Activated B cell treated with CpG ODN at 0.5 μM for 24 hours (primary cell): ENCODE data around the gene EFCAB11. TPM values are rescaled to one million over a fixed set of nuclear protein-coding genes. Genes with fewer than 3 reads are reported as not detected.

Experiments
- ATAC-seq: fragments of 200-7000 bp; cut with Tn5 transposase; one replicate; pipeline ENCODE4 v1.10.0; 2021; ENCODE audit warnings: low read depth, mild to moderate bottlenecking, moderate library complexity
- CTCF ChIA-PET: fragments of 350-600 bp; sonication (Branson Sonifier 250); formaldehyde crosslinking; loops from one replicate; lab custom pipeline; 2021; ENCODE audit warnings: antibody characterized with exemption; lab: Charles Lee
- POLR2A ChIA-PET: fragments of 350-600 bp; sonication (Branson Sonifier 250); formaldehyde crosslinking; loops from one replicate; lab custom pipeline; 2021; ENCODE audit warnings: antibody characterized with exemption; lab: Charles Lee
- DNase-seq: peaks from one replicate; pipeline ENCODE4 v3.0.0; 2022
- H3K27ac Mint-ChIP-seq: one replicate; pipeline ENCODE4 v1.8.0; 2020; ENCODE audit warnings: mixed read lengths
- H3K27me3 Mint-ChIP-seq: one replicate; pipeline ENCODE4 v1.8.0; 2021; ENCODE audit warnings: mixed read lengths
- H3K36me3 Mint-ChIP-seq: one replicate; pipeline ENCODE4 v1.8.0; 2021; ENCODE audit warnings: low read depth, mixed read lengths
- H3K4me1 Mint-ChIP-seq: one replicate; pipeline ENCODE4 v1.8.0; 2021; ENCODE audit warnings: mixed read lengths
- H3K4me3 Mint-ChIP-seq: one replicate; pipeline ENCODE4 v1.8.0; 2020; ENCODE audit warnings: mild to moderate bottlenecking, mixed read lengths
- H3K9me3 Mint-ChIP-seq: one replicate; pipeline ENCODE4 v1.8.0; 2020; ENCODE audit warnings: mixed read lengths
- intact Hi-C: fragments of 100-400 bp; cut with micrococcal nuclease; formaldehyde crosslinking; loops from one replicate; pipeline ENCODE4 v1.15.1; 2024
- total RNA-seq: library from RNA; stranded (reverse); gene quantifications from 2 replicates; pipeline ENCODE4 v1.2.3, GENCODE V29; 2022
- TF ChIP-seq, protein P1 (sequence below): fragments of 200-600 bp; IDR thresholded peaks from one replicate; pipeline ENCODE4 v1.8.0; 2022; ENCODE audit warnings: antibody characterized with exemption, mild to moderate bottlenecking

The EFCAB11 gene
- total RNA-seq, 1 donor from 2014 or later = 7.5 TPM

DNA sequence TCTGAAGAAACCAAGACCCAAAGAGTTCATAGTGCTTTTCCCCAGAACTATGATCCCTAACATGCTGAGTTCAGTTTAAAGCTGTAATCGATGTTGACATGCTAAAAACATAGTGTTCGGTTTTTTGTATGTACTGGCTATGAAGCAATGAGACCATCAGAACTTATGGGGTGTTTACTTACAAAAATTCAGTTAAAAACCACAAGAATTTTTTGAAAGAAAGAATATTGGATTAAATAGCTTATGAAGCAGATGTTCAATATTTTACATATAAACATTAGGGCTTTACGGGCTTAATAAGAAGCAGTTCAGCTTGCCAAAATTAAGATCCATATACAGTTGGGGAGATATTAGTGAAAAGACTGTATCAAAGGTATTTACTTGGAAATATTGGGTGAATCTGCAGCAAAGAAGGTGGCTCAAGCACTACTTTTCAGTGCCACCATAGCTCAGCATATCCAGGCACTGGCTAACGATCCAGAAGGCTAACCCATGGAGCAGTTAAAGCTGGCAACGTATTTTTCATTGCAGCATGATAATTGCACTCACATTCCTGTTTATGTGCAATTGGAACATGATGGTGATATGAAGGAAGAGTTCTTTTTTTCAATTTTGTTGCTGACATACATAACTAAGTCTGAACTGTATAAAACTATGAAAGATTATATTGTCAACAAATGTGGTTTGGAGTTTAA is 125.9 kb downstream of the EFCAB11 start:
- no peaks in the 10 kb centered on the region for H3K4me1 Mint-ChIP-seq
- H3K36me3 Mint-ChIP-seq = peaks cover 4% of the 10 kb centered on the region
- TF ChIP-seq, protein P1, sequence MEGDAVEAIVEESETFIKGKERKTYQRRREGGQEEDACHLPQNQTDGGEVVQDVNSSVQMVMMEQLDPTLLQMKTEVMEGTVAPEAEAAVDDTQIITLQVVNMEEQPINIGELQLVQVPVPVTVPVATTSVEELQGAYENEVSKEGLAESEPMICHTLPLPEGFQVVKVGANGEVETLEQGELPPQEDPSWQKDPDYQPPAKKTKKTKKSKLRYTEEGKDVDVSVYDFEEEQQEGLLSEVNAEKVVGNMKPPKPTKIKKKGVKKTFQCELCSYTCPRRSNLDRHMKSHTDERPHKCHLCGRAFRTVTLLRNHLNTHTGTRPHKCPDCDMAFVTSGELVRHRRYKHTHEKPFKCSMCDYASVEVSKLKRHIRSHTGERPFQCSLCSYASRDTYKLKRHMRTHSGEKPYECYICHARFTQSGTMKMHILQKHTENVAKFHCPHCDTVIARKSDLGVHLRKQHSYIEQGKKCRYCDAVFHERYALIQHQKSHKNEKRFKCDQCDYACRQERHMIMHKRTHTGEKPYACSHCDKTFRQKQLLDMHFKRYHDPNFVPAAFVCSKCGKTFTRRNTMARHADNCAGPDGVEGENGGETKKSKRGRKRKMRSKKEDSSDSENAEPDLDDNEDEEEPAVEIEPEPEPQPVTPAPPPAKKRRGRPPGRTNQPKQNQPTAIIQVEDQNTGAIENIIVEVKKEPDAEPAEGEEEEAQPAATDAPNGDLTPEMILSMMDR = no peak
- intact Hi-C loops = no loop called here
- no peak overlapping the region for H3K27ac Mint-ChIP-seq
- ATAC-seq (no peak), DNase-seq (no peak)
- peaks cover 7% of the 10 kb centered on the region for H3K9me3 Mint-ChIP-seq
- ChIA-PET CTCF (no interaction called here), POLR2A (no interaction called here)
- no peaks in the 10 kb centered on the region for H3K27me3 Mint-ChIP-seq
- no peak overlapping the region for H3K4me3 Mint-ChIP-seq

DNA sequence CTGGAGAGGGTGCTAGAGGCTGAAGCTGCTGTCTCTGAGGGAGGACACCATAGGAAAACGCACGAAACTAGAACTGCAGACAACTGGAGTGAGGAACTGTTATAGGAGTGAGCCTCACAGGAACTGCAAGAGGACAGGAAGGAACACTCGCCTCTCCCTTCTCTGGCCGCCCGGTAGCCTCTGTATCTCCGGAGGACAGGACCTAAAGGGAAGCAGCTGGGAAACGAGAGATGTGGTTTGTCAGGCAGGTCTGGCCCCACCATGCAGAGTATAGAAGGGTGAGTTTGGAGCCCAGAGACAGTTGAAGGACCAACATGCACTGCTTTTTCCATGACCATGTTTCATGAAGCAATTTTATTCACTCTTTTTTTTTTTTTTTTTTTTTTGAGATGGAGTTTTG is 127.3 kb downstream of the EFCAB11 start:
- CTCF ChIA-PET = no interaction called here

DNA sequence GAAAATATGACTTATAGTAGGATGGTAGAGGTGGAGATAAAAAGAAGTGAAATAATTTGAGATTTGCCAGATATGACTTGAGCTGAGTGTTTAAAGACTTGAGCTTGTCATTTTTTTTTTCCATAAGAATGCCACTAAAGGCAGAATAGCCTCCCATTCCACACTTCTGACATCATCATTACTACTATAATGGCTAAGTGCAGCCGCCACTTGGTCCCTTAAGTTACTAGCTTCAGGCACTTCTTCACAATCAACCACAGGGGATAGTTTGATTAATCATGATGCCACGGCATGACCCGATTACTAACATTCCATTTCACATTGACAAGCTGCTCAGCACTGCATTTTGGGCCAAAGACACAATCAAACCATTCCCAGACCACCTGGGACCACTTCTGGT is 127.9 kb downstream of the EFCAB11 start:
- Mint-ChIP-seq H3K4me3 (no peak overlapping the region), H3K9me3 (peaks cover 13% of the 10 kb centered on the region), H3K4me1 (no peaks in the 10 kb centered on the region), H3K36me3 (peaks cover 10% of the 10 kb centered on the region), H3K27ac (no peak overlapping the region), H3K27me3 (no peaks in the 10 kb centered on the region)
- CTCF ChIA-PET = no interaction called here
- DNase-seq = no peak
- intact Hi-C loops = no loop called here
- POLR2A ChIA-PET = no interaction called here
- TF ChIP-seq, protein P1 = no peak
- ATAC-seq = no peak

More for the DNA sequence above, 127.3 kb downstream of the EFCAB11 start:
- Mint-ChIP-seq H3K4me3 (no peak overlapping the region), H3K36me3 (peaks cover 10% of the 10 kb centered on the region), H3K4me1 (no peaks in the 10 kb centered on the region), H3K27ac (no peak overlapping the region), H3K9me3 (peaks cover 13% of the 10 kb centered on the region), H3K27me3 (no peaks in the 10 kb centered on the region)
- POLR2A ChIA-PET = no interaction called here
- DNase-seq (no peak), ATAC-seq (no peak)
- intact Hi-C loops = no loop called here
- TF ChIP-seq, protein P1 = no peak

- ATAC-seq (no peak), DNase-seq (no peak)
- peaks cover 10% of the 10 kb centered on the region for H3K36me3 Mint-ChIP-seq
- CTCF ChIA-PET = no interaction called here
- H3K4me3 Mint-ChIP-seq = no peak overlapping the region
- H3K9me3 Mint-ChIP-seq = peaks cover 13% of the 10 kb centered on the region
- H3K27ac Mint-ChIP-seq = no peak overlapping the region
- H3K4me1 Mint-ChIP-seq = no peaks in the 10 kb centered on the region
- H3K27me3 Mint-ChIP-seq = no peaks in the 10 kb centered on the region
- intact Hi-C loops = no loop called here
- TF ChIP-seq, protein P1 = no peak
- POLR2A ChIA-PET = no interaction called here
Observed at GRCh38 chr14:89823743-89824142, 130.8 kb downstream of the EFCAB11 start.

- no peak for DNase-seq
- Mint-ChIP-seq H3K36me3 (no peaks in the 10 kb centered on the region), H3K27me3 (no peaks in the 10 kb centered on the region), H3K4me3 (no peak overlapping the region), H3K27ac (no peak overlapping the region), H3K4me1 (no peaks in the 10 kb centered on the region), H3K9me3 (no peaks in the 10 kb centered on the region)
- ChIA-PET POLR2A (no interaction called here), CTCF (no interaction called here)
- intact Hi-C loops = no loop called here
- ATAC-seq = no peak
- TF ChIP-seq, protein P1 = no peak
Observed at GRCh38 chr14:89814126-89814525, 140.4 kb downstream of the EFCAB11 start.
